K562 (cell line): ENCODE data around the gene MRPL40. TPM values are rescaled to one million over a fixed set of nuclear protein-coding genes. Genes with fewer than 3 reads are reported as not detected.
A peak's percentile ranks its signal among the peaks of the same experiment; 100 is the strongest.

Source experiments
- CEBPB ChIP-seq: fragments of 450-650 bp; IDR thresholded peaks from 2 replicates; pipeline ENCODE4 v1.6.1; 2016; ENCODE audit warnings: missing genetic modification characterization, missing compliant biosample characterization
- ELF4 ChIP-seq: fragments of 450-650 bp; formaldehyde crosslinking; IDR thresholded peaks from 2 replicates; pipeline ENCODE4 v1.4.0; 2022; ENCODE audit warnings: missing genetic modification characterization
- EP300 ChIP-seq: IDR thresholded peaks from 2 replicates; pipeline ENCODE4 v1.6.1; 2012; ENCODE audit warnings: low read length, improper control_type of control experiment
- ERF ChIP-seq: fragments of 450-650 bp; formaldehyde crosslinking; IDR thresholded peaks from 2 replicates; pipeline ENCODE4 v1.4.0; 2020; ENCODE audit warnings: mild to moderate bottlenecking, mixed read lengths
- JUN ChIP-seq, 2 experiments: sonication (generic) in 1 of 2; formaldehyde crosslinking in 1 of 2; IDR thresholded peaks; 2 replicates each; pipeline versions ENCODE4 v1.6.1 to v1.8.0; 2012 to 2022; ENCODE audit warnings: borderline replicate concordance in 2 of 2, mild to moderate bottlenecking in 2 of 2, improper control_type of control experiment in 1 of 2, low read depth in 1 of 2, low read length in 1 of 2, missing genetic modification reagents in 1 of 2
- RCOR1 ChIP-seq, 2 experiments: IDR thresholded peaks; 2 replicates each; pipeline ENCODE4 v1.6.1; 2012; ENCODE audit warnings: low read depth in 2 of 2, low read length in 2 of 2, borderline replicate concordance in 1 of 2, improper control_type of control experiment in 1 of 2
- SMAD1 ChIP-seq: fragments of 150-350 bp; IDR thresholded peaks from 2 replicates; pipeline ENCODE4 v1.6.1; 2014; ENCODE audit warnings: low read length, low read depth; ENCODE audit not compliant: partially characterized antibody
- TEAD2 ChIP-seq: fragments of 450-650 bp; IDR thresholded peaks from 2 replicates; pipeline ENCODE4 v1.6.1; 2016; ENCODE audit warnings: missing genetic modification characterization, control low read depth, missing compliant biosample characterization
- ZFX ChIP-seq: sonication (generic); formaldehyde crosslinking; IDR thresholded peaks from 2 replicates; pipeline ENCODE4 v1.8.0; 2022; ENCODE audit warnings: mild to moderate bottlenecking, missing genetic modification reagents, moderate library complexity
- ZNF12 ChIP-seq: sonication (generic); formaldehyde crosslinking; IDR thresholded peaks from 2 replicates; pipeline ENCODE4 v1.4.0; 2020; ENCODE audit warnings: mild to moderate bottlenecking, missing genetic modification reagents
- ZNF217 ChIP-seq: sonication (generic); formaldehyde crosslinking; IDR thresholded peaks from 2 replicates; pipeline ENCODE4 v1.8.0; 2022; ENCODE audit warnings: mild to moderate bottlenecking, missing genetic modification reagents
- ZNF324 ChIP-seq: fragments of 250-450 bp; sonication (Bioruptor Pico); IDR thresholded peaks from 2 replicates; pipeline ENCODE4 v1.4.0; 2020; ENCODE audit warnings: mild to moderate bottlenecking
- ZNF551 ChIP-seq: fragments of 250-450 bp; sonication (Bioruptor Pico); IDR thresholded peaks from 2 replicates; pipeline ENCODE4 v1.5.0; 2021; ENCODE audit warnings: mild to moderate bottlenecking, moderate library complexity
- ZNF586 ChIP-seq: fragments of 450-650 bp; formaldehyde crosslinking; conservative IDR thresholded peaks from 2 replicates; pipeline ENCODE4 v1.4.0; 2020; ENCODE audit warnings: mild to moderate bottlenecking, moderate library complexity
- ZNF699 ChIP-seq: fragments of 250-450 bp; sonication (Bioruptor Pico); IDR thresholded peaks from 2 replicates; pipeline ENCODE4 v1.8.0; 2021; ENCODE audit warnings: mild to moderate bottlenecking, moderate library complexity; ENCODE audit not compliant: insufficient replicate concordance
- polyA plus RNA-seq, 8 experiments: library from polyadenylated mRNA; depleted of rRNA in 4 of 8; stranded (reverse) in 5 of 8; unstranded in 3 of 8; fragments of >200 nt; fragmentation: Nextera tagmentation in 2 of 8; fragmentation: Illumina TruSeq in 1 of 8; extraction: Ambion mirVana in 2 of 8; extraction: Trizol in 1 of 8; gene quantifications; 2 replicates each; pipeline versions ENCODE4 v1.2.1 to v1.2.3, GENCODE V29; 2011 to 2014; ENCODE audit warnings: inconsistent platforms in 1 of 8, missing spikeins in 1 of 8
- total RNA-seq, 7 experiments: library from RNA; depleted of rRNA in 6 of 7; stranded (reverse); fragments of >200 nt in 6 of 7; fragmentation: Illumina TruSeq in 2 of 7; extraction: Trizol in 2 of 7; gene quantifications; 2 replicates each; pipeline versions ENCODE4 v1.2.1 to v1.2.3, GENCODE V29; 2011 to 2021; ENCODE audit warnings: low replicate concordance in 1 of 7
- TF ChIP-seq, protein P1 (sequence below): sonication (generic); formaldehyde crosslinking; IDR thresholded peaks from 2 replicates; pipeline ENCODE4 v1.8.1; 2023; ENCODE audit warnings: mild to moderate bottlenecking, missing genetic modification reagents
- TF ChIP-seq, protein P2 (sequence below), 2 experiments: fragments of 200-800 bp in 1 of 2; sonication (Bioruptor generic) in 1 of 2; sonication (generic) in 1 of 2; formaldehyde crosslinking in 1 of 2; IDR thresholded peaks in 1 of 2; conservative IDR thresholded peaks in 1 of 2; 2 replicates each; pipeline versions ENCODE4 v1.5.0 to v1.6.1; 2016 to 2020; ENCODE audit warnings: missing compliant biosample characterization in 1 of 2, missing genetic modification characterization in 1 of 2, missing genetic modification reagents in 1 of 2
- TF ChIP-seq, protein P3 (sequence below): fragments of 450-650 bp; conservative IDR thresholded peaks from 2 replicates; pipeline ENCODE4 v1.6.1; 2016; ENCODE audit warnings: missing genetic modification characterization, low read depth, mild to moderate bottlenecking, control low read depth, missing compliant biosample characterization
- TF ChIP-seq, protein P4 (sequence below): fragments of 450-650 bp; IDR thresholded peaks from 2 replicates; pipeline ENCODE4 v1.6.1; 2016
- TF ChIP-seq, protein P5 (sequence below), 3 experiments: fragments of 200-800 bp in 1 of 3; sonication (Bioruptor generic) in 1 of 3; sonication (generic) in 1 of 3; formaldehyde crosslinking in 1 of 3; IDR thresholded peaks; 2 replicates each; pipeline versions ENCODE4 v1.6.1 to v1.8.0; 2016 to 2022; ENCODE audit warnings: mild to moderate bottlenecking in 2 of 3, missing compliant biosample characterization in 2 of 3, missing genetic modification characterization in 2 of 3, missing genetic modification reagents in 1 of 3

MRPL40 gene
- total and polyA plus RNA-seq, 9 of the 15 experiments (the other 6 are each of a cell fraction or from before 2014, with no cell fraction given): 132 to 652 (median 208) TPM

DNA sequence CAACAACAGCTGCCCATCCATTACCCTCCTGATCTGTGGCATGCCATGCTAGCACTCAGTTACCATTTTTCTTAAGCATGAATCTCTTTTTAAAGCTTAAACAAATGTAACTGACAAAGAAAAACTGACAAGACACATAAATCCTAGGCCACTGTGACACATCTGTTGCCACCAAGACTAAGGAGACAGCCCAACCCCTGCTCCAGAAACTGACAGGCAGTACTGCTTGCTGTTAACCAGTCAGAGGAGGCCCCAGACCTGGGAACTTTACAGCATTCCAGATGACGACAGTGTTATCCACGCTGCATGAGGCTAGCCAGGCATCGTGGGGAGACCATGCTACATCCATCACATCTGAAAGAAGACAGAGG is 34.6 kb upstream of the MRPL40 start (continued):
- TF ChIP-seq, protein P1, sequence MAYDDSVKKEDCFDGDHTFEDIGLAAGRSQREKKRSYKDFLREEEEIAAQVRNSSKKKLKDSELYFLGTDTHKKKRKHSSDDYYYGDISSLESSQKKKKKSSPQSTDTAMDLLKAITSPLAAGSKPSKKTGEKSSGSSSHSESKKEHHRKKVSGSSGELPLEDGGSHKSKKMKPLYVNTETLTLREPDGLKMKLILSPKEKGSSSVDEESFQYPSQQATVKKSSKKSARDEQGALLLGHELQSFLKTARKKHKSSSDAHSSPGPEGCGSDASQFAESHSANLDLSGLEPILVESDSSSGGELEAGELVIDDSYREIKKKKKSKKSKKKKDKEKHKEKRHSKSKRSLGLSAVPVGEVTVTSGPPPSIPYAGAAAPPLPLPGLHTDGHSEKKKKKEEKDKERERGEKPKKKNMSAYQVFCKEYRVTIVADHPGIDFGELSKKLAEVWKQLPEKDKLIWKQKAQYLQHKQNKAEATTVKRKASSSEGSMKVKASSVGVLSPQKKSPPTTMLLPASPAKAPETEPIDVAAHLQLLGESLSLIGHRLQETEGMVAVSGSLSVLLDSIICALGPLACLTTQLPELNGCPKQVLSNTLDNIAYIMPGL (CRISPR knock-in tag): no peak
- 0 out of 4 replicates have a peak, but pooled peaks of 1 of the 2 experiments have one; percentile 41 for TF ChIP-seq RCOR1 (IDR thresholded peaks at IDR 0.05; ENCODE audit: borderline replicate concordance in 1 of 2, low read depth in 2 of 2, low read length in 2 of 2)
- TF ChIP-seq, protein P2, sequence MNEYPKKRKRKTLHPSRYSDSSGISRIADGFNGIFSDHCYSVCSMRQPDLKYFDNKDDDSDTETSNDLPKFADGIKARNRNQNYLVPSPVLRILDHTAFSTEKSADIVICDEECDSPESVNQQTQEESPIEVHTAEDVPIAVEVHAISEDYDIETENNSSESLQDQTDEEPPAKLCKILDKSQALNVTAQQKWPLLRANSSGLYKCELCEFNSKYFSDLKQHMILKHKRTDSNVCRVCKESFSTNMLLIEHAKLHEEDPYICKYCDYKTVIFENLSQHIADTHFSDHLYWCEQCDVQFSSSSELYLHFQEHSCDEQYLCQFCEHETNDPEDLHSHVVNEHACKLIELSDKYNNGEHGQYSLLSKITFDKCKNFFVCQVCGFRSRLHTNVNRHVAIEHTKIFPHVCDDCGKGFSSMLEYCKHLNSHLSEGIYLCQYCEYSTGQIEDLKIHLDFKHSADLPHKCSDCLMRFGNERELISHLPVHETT (CRISPR knock-in tag; conservative IDR thresholded peaks at IDR 0.05 in 1 of 2, IDR thresholded peaks at IDR 0.05 in 1 of 2): peak in 1 of 2 experiments; percentile 35; a peak in 1 of 4 replicates
- TF ChIP-seq, protein P3, sequence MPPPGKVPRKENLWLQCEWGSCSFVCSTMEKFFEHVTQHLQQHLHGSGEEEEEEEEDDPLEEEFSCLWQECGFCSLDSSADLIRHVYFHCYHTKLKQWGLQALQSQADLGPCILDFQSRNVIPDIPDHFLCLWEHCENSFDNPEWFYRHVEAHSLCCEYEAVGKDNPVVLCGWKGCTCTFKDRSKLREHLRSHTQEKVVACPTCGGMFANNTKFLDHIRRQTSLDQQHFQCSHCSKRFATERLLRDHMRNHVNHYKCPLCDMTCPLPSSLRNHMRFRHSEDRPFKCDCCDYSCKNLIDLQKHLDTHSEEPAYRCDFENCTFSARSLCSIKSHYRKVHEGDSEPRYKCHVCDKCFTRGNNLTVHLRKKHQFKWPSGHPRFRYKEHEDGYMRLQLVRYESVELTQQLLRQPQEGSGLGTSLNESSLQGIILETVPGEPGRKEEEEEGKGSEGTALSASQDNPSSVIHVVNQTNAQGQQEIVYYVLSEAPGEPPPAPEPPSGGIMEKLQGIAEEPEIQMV (tag): peak; percentile 25; the same call in 1 of the 2 replicates
- no peak for TF ChIP-seq TEAD2 (tag)
- 0 out of 2 replicates have a peak, but pooled peaks have one; percentile 9 for TF ChIP-seq ERF (CRISPR knock-in tag)
- TF ChIP-seq ZFX: no peak
- TF ChIP-seq, protein P4, sequence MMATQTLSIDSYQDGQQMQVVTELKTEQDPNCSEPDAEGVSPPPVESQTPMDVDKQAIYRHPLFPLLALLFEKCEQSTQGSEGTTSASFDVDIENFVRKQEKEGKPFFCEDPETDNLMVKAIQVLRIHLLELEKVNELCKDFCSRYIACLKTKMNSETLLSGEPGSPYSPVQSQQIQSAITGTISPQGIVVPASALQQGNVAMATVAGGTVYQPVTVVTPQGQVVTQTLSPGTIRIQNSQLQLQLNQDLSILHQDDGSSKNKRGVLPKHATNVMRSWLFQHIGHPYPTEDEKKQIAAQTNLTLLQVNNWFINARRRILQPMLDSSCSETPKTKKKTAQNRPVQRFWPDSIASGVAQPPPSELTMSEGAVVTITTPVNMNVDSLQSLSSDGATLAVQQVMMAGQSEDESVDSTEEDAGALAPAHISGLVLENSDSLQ: peak; percentile 92
- no peak for TF ChIP-seq ZNF12 (CRISPR knock-in tag)
- TF ChIP-seq ZNF699 (CRISPR knock-in tag): peak; percentile 51
- TF ChIP-seq ZNF551: no peak
- no peak for TF ChIP-seq CEBPB (tag)
- 0 out of 2 replicates have a peak, but pooled peaks have one; percentile 46 for TF ChIP-seq ZNF586 (CRISPR knock-in tag)
- TF ChIP-seq, protein P5, sequence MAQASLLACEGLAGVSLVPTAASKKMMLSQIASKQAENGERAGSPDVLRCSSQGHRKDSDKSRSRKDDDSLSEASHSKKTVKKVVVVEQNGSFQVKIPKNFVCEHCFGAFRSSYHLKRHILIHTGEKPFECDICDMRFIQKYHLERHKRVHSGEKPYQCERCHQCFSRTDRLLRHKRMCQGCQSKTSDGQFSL (CRISPR knock-in tag; IDR thresholded peaks at IDR 0.05): no peak
- TF ChIP-seq, protein P5 (tag; IDR thresholded peaks at IDR 0.05): peak in 1 of 2 experiments; percentile 76; a peak in 1 of 4 replicates
- TF ChIP-seq SMAD1: no peak
- TF ChIP-seq ZNF217: no peak
- TF ChIP-seq JUN (IDR thresholded peaks at IDR 0.05; ENCODE audit: borderline replicate concordance, low read depth, low read length): 0 out of 2 replicates have a peak, but pooled peaks have one; percentile 47
- TF ChIP-seq JUN (CRISPR knock-in tag; IDR thresholded peaks at IDR 0.05; ENCODE audit: borderline replicate concordance): no peak
- TF ChIP-seq EP300: 0 out of 2 replicates have a peak, but pooled peaks have one; percentile 8
- peak; percentile 28; the same call in 1 of the 2 replicates for TF ChIP-seq ELF4 (CRISPR knock-in tag)
- no peak for TF ChIP-seq ZNF324 (CRISPR knock-in tag)
